HG03175 (cell line): ENCODE results near the gene TRPM2.

Source experiments
- ATAC-seq: cut with Tn5 transposase; IDR thresholded peaks from one replicate; pipeline ENCODE4 v1.9.1; 2021; ENCODE audit warnings: mild to moderate bottlenecking, moderate library complexity; ENCODE audit not compliant: unreplicated experiment

TRPM2 gene

GRCh38 chr21:44353191-44353970, at the start of gene TRPM2:
TSS of gene TRPM2 (plus strand) at chr21:44353621. CDS start at chr21:44353701, 80 bp downstream.
- no peak for ATAC-seq

GRCh38 chr21:44304011-44304616, 49.3 kb upstream of the TRPM2 start:
- no peak for ATAC-seq

- no peak for ATAC-seq
Measured at GRCh38 chr21:44304877-44305293, 48.5 kb upstream of the TRPM2 start.

- ATAC-seq = no peak
Measured at GRCh38 chr21:44305691-44306090, 47.7 kb upstream of the TRPM2 start.

- no peak for ATAC-seq
Measured at GRCh38 chr21:44306936-44307704, 46.3 kb upstream of the TRPM2 start.

- no peak for ATAC-seq
Measured at GRCh38 chr21:44310628-44311507, 42.6 kb upstream of the TRPM2 start.

GRCh38 chr21:44312089-44312488, 41.3 kb upstream of the TRPM2 start:
- no peak for ATAC-seq

GRCh38 chr21:44312716-44313115, 40.7 kb upstream of the TRPM2 start:
- no peak for ATAC-seq

- ATAC-seq = no peak
Measured at GRCh38 chr21:44313451-44313850, 40.0 kb upstream of the TRPM2 start.

- ATAC-seq = no peak
Measured at GRCh38 chr21:44314128-44314527, 39.3 kb upstream of the TRPM2 start.

- ATAC-seq = no peak
Measured at GRCh38 chr21:44314561-44314960, 38.9 kb upstream of the TRPM2 start.

GRCh38 chr21:44315691-44316203, 37.7 kb upstream of the TRPM2 start:
- ATAC-seq = no peak

GRCh38 chr21:44316277-44316900, 37.0 kb upstream of the TRPM2 start:
- no peak for ATAC-seq

GRCh38 chr21:44317241-44317782, 36.1 kb upstream of the TRPM2 start:
- ATAC-seq = no peak

GRCh38 chr21:44317871-44318270, 35.5 kb upstream of the TRPM2 start:
- ATAC-seq = no peak

GRCh38 chr21:44318489-44319285, 34.7 kb upstream of the TRPM2 start:
- ATAC-seq = no peak

- no peak for ATAC-seq
Measured at GRCh38 chr21:44319407-44320065, 33.9 kb upstream of the TRPM2 start.

GRCh38 chr21:44320847-44321246, 32.6 kb upstream of the TRPM2 start:
- ATAC-seq = no peak
